GM21619 (cell line): ENCODE data around the gene RALY.
"Not testable (repeated sequence)": the region's sequence is repeated elsewhere in the genome, so short reads cannot be mapped to it uniquely, and the experiment has no call there.

Source experiments
- ATAC-seq: cut with Tn5 transposase; IDR thresholded peaks from one replicate; pipeline ENCODE4 v1.9.1; 2021; ENCODE audit not compliant: unreplicated experiment

Gene RALY

DNA sequence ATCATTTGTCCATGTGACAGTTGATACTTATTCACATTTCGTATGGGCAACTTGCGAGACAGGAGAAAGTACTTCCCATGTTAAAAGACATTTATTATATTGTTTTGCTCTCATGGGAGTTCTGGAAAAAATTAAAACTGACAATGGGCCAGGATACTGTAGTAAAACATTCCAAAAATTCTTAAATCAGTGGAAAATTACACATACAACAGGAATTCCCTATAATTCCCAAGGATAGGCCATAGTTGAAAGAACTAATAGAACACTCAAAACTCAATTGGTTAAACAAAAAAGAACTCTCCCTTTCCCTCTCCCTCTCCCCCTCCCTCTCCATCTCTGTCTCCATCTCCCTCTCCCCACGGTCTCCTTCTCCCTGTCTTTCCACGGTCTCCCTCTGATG lies 137.8 kb downstream of the RALY start:
- ATAC-seq = no peak

DNA sequence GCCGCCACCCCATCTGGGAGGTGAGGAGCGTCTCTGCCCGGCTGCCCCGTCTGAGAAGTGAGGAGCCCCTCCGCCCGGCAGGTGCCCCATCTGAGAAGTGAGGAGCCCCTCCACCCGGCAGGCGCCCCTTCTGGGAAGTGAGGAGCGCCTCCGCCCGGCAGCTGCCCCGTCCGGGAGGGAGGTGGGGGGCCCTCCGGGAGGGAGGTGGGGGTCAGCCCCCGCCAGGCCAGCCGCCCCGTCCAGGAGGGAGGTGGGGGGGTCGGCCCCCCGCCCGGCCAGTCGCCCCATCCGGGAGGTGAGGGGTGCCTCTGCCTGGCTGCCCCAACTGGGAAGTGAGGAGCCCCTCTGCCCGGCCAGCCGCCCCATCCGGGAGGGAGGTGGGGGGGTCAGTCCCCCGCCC lies 138.8 kb downstream of the RALY start:
- not testable (repeated sequence) for ATAC-seq

DNA sequence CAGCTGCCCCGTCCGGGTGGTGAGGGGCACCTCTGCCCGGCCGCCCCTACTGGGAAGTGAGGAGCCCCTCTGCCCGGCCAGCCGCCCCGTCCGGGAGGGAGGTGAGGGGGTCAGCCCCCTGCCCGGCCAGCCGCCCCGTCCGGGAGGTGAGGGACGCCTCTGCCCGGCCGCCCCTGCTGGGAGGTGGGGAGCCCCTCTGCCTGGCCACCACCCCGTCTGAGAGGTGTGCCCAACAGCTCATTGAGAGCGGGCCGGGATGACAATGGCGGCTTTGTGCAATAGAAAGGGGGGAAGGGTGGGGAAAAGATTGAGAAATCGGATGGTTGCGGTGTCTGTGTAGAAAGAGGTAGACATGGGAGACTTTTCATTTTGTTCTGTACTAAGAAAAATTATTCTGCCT lies 139.2 kb downstream of the RALY start:
- ATAC-seq = not testable (repeated sequence)

DNA sequence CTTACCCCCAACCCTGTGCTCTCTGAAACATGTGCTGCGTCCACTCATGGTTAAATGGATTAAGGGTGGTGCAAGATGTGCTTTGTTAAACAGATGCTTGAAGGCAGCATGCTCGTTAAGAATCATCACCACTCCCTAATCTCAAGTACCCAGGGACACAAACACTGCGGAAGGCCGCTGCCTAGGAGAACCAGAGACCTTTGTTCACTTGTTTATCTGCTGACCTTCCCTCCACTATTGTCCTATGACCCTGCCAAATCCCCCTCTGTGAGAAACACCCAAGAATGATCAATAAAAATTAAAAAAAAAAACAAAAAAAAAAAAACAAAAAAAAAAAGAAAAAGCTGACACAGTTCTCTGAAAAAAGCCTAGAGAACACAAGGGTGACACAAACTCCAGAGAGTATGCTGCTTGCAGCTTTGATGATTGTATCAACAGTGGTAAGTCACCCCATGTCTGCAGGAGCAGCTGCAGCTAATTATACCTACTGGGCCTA lies 139.7 kb downstream of the RALY start:
- not testable (repeated sequence) for ATAC-seq
